K562 (cell line): ENCODE results near the gene JHY. TPM values are rescaled to one million over a fixed set of nuclear protein-coding genes. Genes with fewer than 3 reads are reported as not detected.
A peak's percentile ranks its signal among the peaks of the same experiment; 100 is the strongest.

ENCODE experiments used
- MIER1 ChIP-seq: fragments of 450-650 bp; IDR thresholded peaks from 2 replicates; pipeline ENCODE4 v1.6.1; 2016; ENCODE audit warnings: antibody characterized with exemption, mild to moderate bottlenecking, low read depth
- MYNN ChIP-seq, 2 experiments: sonication (generic); formaldehyde crosslinking in 1 of 2; IDR thresholded peaks; 2 replicates each; pipeline versions ENCODE4 v1.5.0 to v1.6.1; 2016 to 2020; ENCODE audit warnings: antibody characterized with exemption in 1 of 2, missing genetic modification reagents in 1 of 2
- REST ChIP-seq, 2 experiments: fragments of 450-650 bp; formaldehyde crosslinking in 1 of 2; IDR thresholded peaks; 2 replicates each; pipeline versions ENCODE4 v1.4.0 to v1.6.1; 2014 to 2020; ENCODE audit warnings: mild to moderate bottlenecking in 2 of 2, borderline replicate concordance in 1 of 2, low read depth in 1 of 2
- TCF15 ChIP-seq: fragments of 250-450 bp; sonication (Bioruptor Pico); IDR thresholded peaks from 2 replicates; pipeline ENCODE4 v1.8.0; 2022; ENCODE audit warnings: moderate library complexity, mild to moderate bottlenecking, inconsistent platforms
- VEZF1 ChIP-seq: fragments of 200-800 bp; sonication (Bioruptor generic); IDR thresholded peaks from 2 replicates; pipeline ENCODE4 v1.6.1; 2017; ENCODE audit warnings: missing genetic modification characterization, missing compliant biosample characterization
- ZBTB8A ChIP-seq: fragments of 450-650 bp; IDR thresholded peaks from 2 replicates; pipeline ENCODE4 v1.6.1; 2018; ENCODE audit warnings: mild to moderate bottlenecking, moderate library complexity; ENCODE audit not compliant: partially characterized antibody
- ZNF354B ChIP-seq: fragments of 250-450 bp; sonication (Bioruptor Pico); IDR thresholded peaks from 2 replicates; pipeline ENCODE4 v1.4.0; 2020
- ZSCAN29 ChIP-seq: fragments of 450-650 bp; IDR thresholded peaks from 2 replicates; pipeline ENCODE4 v1.6.1; 2017
- polyA plus RNA-seq, 8 experiments: library from polyadenylated mRNA; depleted of rRNA in 4 of 8; stranded (reverse) in 5 of 8; unstranded in 3 of 8; fragments of >200 nt; fragmentation: Nextera tagmentation in 2 of 8; fragmentation: Illumina TruSeq in 1 of 8; extraction: Ambion mirVana in 2 of 8; extraction: Trizol in 1 of 8; gene quantifications; 2 replicates each; pipeline versions ENCODE4 v1.2.1 to v1.2.3, GENCODE V29; 2011 to 2014; ENCODE audit warnings: inconsistent platforms in 1 of 8, missing spikeins in 1 of 8
- total RNA-seq, 7 experiments: library from RNA; depleted of rRNA in 6 of 7; stranded (reverse); fragments of >200 nt in 6 of 7; fragmentation: Illumina TruSeq in 2 of 7; extraction: Trizol in 2 of 7; gene quantifications; 2 replicates each; pipeline versions ENCODE4 v1.2.1 to v1.2.3, GENCODE V29; 2011 to 2021; ENCODE audit warnings: low replicate concordance in 1 of 7

JHY gene
- total and polyA plus RNA-seq, 9 of the 15 experiments (the other 6 are each of a cell fraction or from before 2014, with no cell fraction given) = not detected

- TF ChIP-seq ZBTB8A = no peak
- no peak for TF ChIP-seq TCF15 (CRISPR knock-in tag)
- no peak for TF ChIP-seq ZNF354B (CRISPR knock-in tag)
- TF ChIP-seq ZSCAN29 = no peak
- peak; percentile 97 for TF ChIP-seq REST (IDR thresholded peaks at IDR 0.05; ENCODE audit: borderline replicate concordance)
- TF ChIP-seq REST (CRISPR knock-in tag; IDR thresholded peaks at IDR 0.05; ENCODE audit: low read depth) = peak; percentile 91
- no peak for TF ChIP-seq MYNN (IDR thresholded peaks at IDR 0.05)
- no peak for TF ChIP-seq MYNN (CRISPR knock-in tag; IDR thresholded peaks at IDR 0.05)
- TF ChIP-seq MIER1 = peak; percentile 91
- TF ChIP-seq VEZF1 = peak; percentile 55; the same call in 1 of the 2 replicates
Measured at GRCh38 chr11:122981388-122982264, 99.1 kb downstream of the JHY start, which contains the start of gene BSX (continued).
